ENCODE data around the gene HSPA4.

The HSPA4 gene

GRCh38 chr5:133119233-133119711, 67.5 kb downstream of the HSPA4 start:
- no peak overlapping the region for H3K4me2 ChIP-seq (ENCODE audit: low read depth, low read length, poor library complexity, severe bottlenecking)
- no peaks in the 10 kb centered on the region for H3K27me3 ChIP-seq (ENCODE audit: insufficient read depth, low read length, poor library complexity, severe bottlenecking)

GRCh38 chr5:133120156-133120750, 68.4 kb downstream of the HSPA4 start:
- TF ChIP-seq CTCF (conservative IDR thresholded peaks at IDR 0.05; ENCODE audit: low read length): no peak
- TF ChIP-seq EZH2phosphoT487 (IDR thresholded peaks at IDR 0.05; ENCODE audit: borderline replicate concordance): no peak
- Histone ChIP-seq H3K9me3 (ENCODE audit: insufficient read depth, low read depth, low read length) (no peaks in the 10 kb centered on the region), H3F3A (ENCODE audit: low read depth) (no peaks in the 10 kb centered on the region), H3K36me3 (ENCODE audit: insufficient read depth, low read length) (no peaks in the 10 kb centered on the region), H3K9ac (ENCODE audit: low read depth, low read length, poor library complexity, severe bottlenecking) (no peak overlapping the region), H3K9me2 (replicated peaks; ENCODE audit: low read depth, low read length) (no peaks in the 10 kb centered on the region), H3K4me1 (ENCODE audit: insufficient read depth, low read length, poor library complexity, severe bottlenecking) (no peaks in the 10 kb centered on the region), H2AFZ (ENCODE audit: low read length) (no peak overlapping the region), H3K4me3 (ENCODE audit: low read length, poor library complexity, severe bottlenecking) (no peak overlapping the region), H4K20me1 (ENCODE audit: insufficient read depth, low read length, poor library complexity, severe bottlenecking) (no peaks in the 10 kb centered on the region), H3K4me2 (ENCODE audit: low read depth, low read length, poor library complexity, severe bottlenecking) (no peak overlapping the region), H3K27me3 (ENCODE audit: insufficient read depth, low read length, poor library complexity, severe bottlenecking) (no peaks in the 10 kb centered on the region), H3K79me2 (ENCODE audit: insufficient read depth, low read length) (no peaks in the 10 kb centered on the region)

More at GRCh38 chr5:133119233-133119711, 67.5 kb downstream of the HSPA4 start:
- Histone ChIP-seq H3K9me2 (replicated peaks; ENCODE audit: low read depth, low read length) (no peaks in the 10 kb centered on the region), H3K4me1 (ENCODE audit: insufficient read depth, low read length, poor library complexity, severe bottlenecking) (no peaks in the 10 kb centered on the region), H2AFZ (ENCODE audit: low read length) (no peak overlapping the region), H3K36me3 (ENCODE audit: insufficient read depth, low read length) (no peaks in the 10 kb centered on the region), H4K20me1 (ENCODE audit: insufficient read depth, low read length, poor library complexity, severe bottlenecking) (no peaks in the 10 kb centered on the region), H3K9me3 (ENCODE audit: insufficient read depth, low read depth, low read length) (no peaks in the 10 kb centered on the region), H3F3A (ENCODE audit: low read depth) (no peaks in the 10 kb centered on the region), H3K4me3 (ENCODE audit: low read length, poor library complexity, severe bottlenecking) (no peak overlapping the region), H3K79me2 (ENCODE audit: insufficient read depth, low read length) (no peaks in the 10 kb centered on the region), H3K9ac (ENCODE audit: low read depth, low read length, poor library complexity, severe bottlenecking) (no peak overlapping the region)
- no peak for TF ChIP-seq CTCF (conservative IDR thresholded peaks at IDR 0.05; ENCODE audit: low read length)
- no peak for TF ChIP-seq EZH2phosphoT487 (IDR thresholded peaks at IDR 0.05; ENCODE audit: borderline replicate concordance)

GRCh38 chr5:133121080-133121479, 69.3 kb downstream of the HSPA4 start:
- H3K4me3 ChIP-seq (ENCODE audit: low read length, poor library complexity, severe bottlenecking): no peak overlapping the region
- H3K27me3 ChIP-seq (ENCODE audit: insufficient read depth, low read length, poor library complexity, severe bottlenecking): no peaks in the 10 kb centered on the region
- H4K20me1 ChIP-seq (ENCODE audit: insufficient read depth, low read length, poor library complexity, severe bottlenecking): no peaks in the 10 kb centered on the region
- H3K4me1 ChIP-seq (ENCODE audit: insufficient read depth, low read length, poor library complexity, severe bottlenecking): no peaks in the 10 kb centered on the region
- H3K36me3 ChIP-seq (ENCODE audit: insufficient read depth, low read length): no peaks in the 10 kb centered on the region
- no peak overlapping the region for H2AFZ ChIP-seq (ENCODE audit: low read length)
- H3F3A ChIP-seq (ENCODE audit: low read depth): no peaks in the 10 kb centered on the region
- H3K9me2 ChIP-seq (replicated peaks; ENCODE audit: low read depth, low read length): no peaks in the 10 kb centered on the region
- no peak overlapping the region for H3K4me2 ChIP-seq (ENCODE audit: low read depth, low read length, poor library complexity, severe bottlenecking)
- no peak for TF ChIP-seq EZH2phosphoT487 (IDR thresholded peaks at IDR 0.05; ENCODE audit: borderline replicate concordance)
- TF ChIP-seq CTCF (conservative IDR thresholded peaks at IDR 0.05; ENCODE audit: low read length): no peak
- no peak overlapping the region for H3K9ac ChIP-seq (ENCODE audit: low read depth, low read length, poor library complexity, severe bottlenecking)
- H3K9me3 ChIP-seq (ENCODE audit: insufficient read depth, low read depth, low read length): no peaks in the 10 kb centered on the region
- no peaks in the 10 kb centered on the region for H3K79me2 ChIP-seq (ENCODE audit: insufficient read depth, low read length)
